Renal pelvis (tissue), 12 donors: ENCODE measurements around the gene EIF2B1. TPM values are rescaled to one million over a fixed set of nuclear protein-coding genes. Genes with fewer than 3 reads are reported as not detected.
A peak's percentile ranks its signal among the peaks of the same experiment; 100 is the strongest.

Experiments used
- DNase-seq: peaks from one replicate; pipeline ENCODE4 v3.0.0-alpha.2; 2013
- long read RNA-seq, 16 experiments: transcript quantifications; one replicate each; lab custom pipeline, GENCODE V29; 2026
- polyA plus RNA-seq, 3 donors: library from polyadenylated mRNA; unstranded; fragments of 120-200 nt; gene quantifications; one replicate each; pipeline ENCODE4 v1.2.1, GENCODE V29; 2013; ENCODE audit not compliant: insufficient read length in 3 of 3

Gene EIF2B1
- polyA plus RNA-seq, result 10 to 100 TPM; 58.9 to 69.1 (median 67.1) TPM
- long read RNA-seq, donor 1, transcript EIF2B1-201 (9 exons, 2,477 nt), result major isoform, 15 of 22 reads
- long read RNA-seq, donor 1, partial matches to known transcripts, result 0 of 22 reads
- long read RNA-seq, donor 1, other reads (novel, unspliced or antisense), result 0 of 22 reads
- long read RNA-seq, donor 2, transcript EIF2B1-204 (5 exons, 1,768 nt), result minor isoform, 5 of 41 reads
- long read RNA-seq, donor 2, transcript EIF2B1-201 (9 exons, 2,477 nt), result major isoform, 20 of 41 reads
- long read RNA-seq, donor 2, partial matches to known transcripts, result 13 of 41 reads
- long read RNA-seq, donor 2, other reads (novel, unspliced or antisense), result 0 of 41 reads
- long read RNA-seq, donor 3, transcript EIF2B1-201 (9 exons, 2,477 nt), result major isoform, 25 of 37 reads
- long read RNA-seq, donor 3, partial matches to known transcripts, result 7 of 37 reads
- long read RNA-seq, donor 3, other reads (novel, unspliced or antisense), result 0 of 37 reads
- long read RNA-seq, donor 4, transcript EIF2B1-201 (9 exons, 2,477 nt), result major isoform, 24 of 43 reads
- long read RNA-seq, donor 4, transcript EIF2B1-202 (4 exons, 622 nt), result minor isoform, 7 of 43 reads
- long read RNA-seq, donor 4, partial matches to known transcripts, result 9 of 43 reads
- long read RNA-seq, donor 4, other reads (novel, unspliced or antisense), result 0 of 43 reads
- long read RNA-seq, donor 5, transcript EIF2B1-201 (9 exons, 2,477 nt), result major isoform, 7 of 16 reads
- long read RNA-seq, donor 5, partial matches to known transcripts, result 7 of 16 reads
- long read RNA-seq, donor 5, other reads (novel, unspliced or antisense), result 0 of 16 reads
- long read RNA-seq, donor 6, transcript EIF2B1-201 (9 exons, 2,477 nt), result major isoform, 19 of 37 reads
- long read RNA-seq, donor 6, transcript EIF2B1-204 (5 exons, 1,768 nt), result minor isoform, 10 of 37 reads
- long read RNA-seq, donor 6, partial matches to known transcripts, result 5 of 37 reads
- long read RNA-seq, donor 6, other reads (novel, unspliced or antisense), result 0 of 37 reads
- long read RNA-seq, donor 7, transcript EIF2B1-201 (9 exons, 2,477 nt), result major isoform, 15 of 25 reads
- long read RNA-seq, donor 7, partial matches to known transcripts, result 7 of 25 reads
- long read RNA-seq, donor 7, other reads (novel, unspliced or antisense), result 0 of 25 reads
- long read RNA-seq, donor 8, transcript EIF2B1-201 (9 exons, 2,477 nt), result major isoform, 7 of 17 reads
- long read RNA-seq, donor 8, partial matches to known transcripts, result 5 of 17 reads
- long read RNA-seq, donor 8, other reads (novel, unspliced or antisense), result 0 of 17 reads
- long read RNA-seq, donor 9, transcript EIF2B1-201 (9 exons, 2,477 nt), result major isoform, 32 of 48 reads
- long read RNA-seq, donor 9, transcript EIF2B1-202 (4 exons, 622 nt), result minor isoform, 5 of 48 reads
- long read RNA-seq, donor 9, partial matches to known transcripts, result 7 of 48 reads
- long read RNA-seq, donor 9, other reads (novel, unspliced or antisense), result 0 of 48 reads
- long read RNA-seq, donor 10, transcript EIF2B1-201 (9 exons, 2,477 nt), result major isoform, 22 of 74 reads
- long read RNA-seq, donor 10, partial matches to known transcripts, result 48 of 74 reads
- long read RNA-seq, donor 10, other reads (novel, unspliced or antisense), result 0 of 74 reads
- long read RNA-seq, donor 11, transcript EIF2B1-201 (9 exons, 2,477 nt), result major isoform, 8 of 16 reads
- long read RNA-seq, donor 11, partial matches to known transcripts, result 5 of 16 reads
- long read RNA-seq, donor 11, other reads (novel, unspliced or antisense), result 0 of 16 reads
- long read RNA-seq, donor 12, transcript EIF2B1-204 (5 exons, 1,768 nt), result minor isoform, 16 of 49 reads
- long read RNA-seq, donor 12, transcript EIF2B1-201 (9 exons, 2,477 nt), result major isoform, 28 of 49 reads
- long read RNA-seq, donor 12, partial matches to known transcripts, result 5 of 49 reads
- long read RNA-seq, donor 12, other reads (novel, unspliced or antisense), result 0 of 49 reads
- long read RNA-seq, donor 13, transcript EIF2B1-201 (9 exons, 2,477 nt), result major isoform, 8 of 12 reads
- long read RNA-seq, donor 13, partial matches to known transcripts, result 0 of 12 reads
- long read RNA-seq, donor 13, other reads (novel, unspliced or antisense), result 0 of 12 reads
- long read RNA-seq, donor 14, result 0 reads
- long read RNA-seq, donor 15, transcript EIF2B1-204 (5 exons, 1,768 nt), result minor isoform, 9 of 73 reads
- long read RNA-seq, donor 15, transcript EIF2B1-201 (9 exons, 2,477 nt), result major isoform, 37 of 73 reads
- long read RNA-seq, donor 15, partial matches to known transcripts, result 25 of 73 reads
- long read RNA-seq, donor 15, other reads (novel, unspliced or antisense), result 0 of 73 reads
- long read RNA-seq, donor 16, transcript EIF2B1-201 (9 exons, 2,477 nt), result major isoform, 32 of 62 reads
- long read RNA-seq, donor 16, transcript EIF2B1-204 (5 exons, 1,768 nt), result minor isoform, 6 of 62 reads
- long read RNA-seq, donor 16, partial matches to known transcripts, result 22 of 62 reads
- long read RNA-seq, donor 16, other reads (novel, unspliced or antisense), result 0 of 62 reads

GRCh38 chr12:123633379-123634141 lies at the start of gene EIF2B1, which contains the start of gene GTF2H3:
Gene EIF2B1 (minus strand): TSS chr12:123633686. CDS start chr12:123633557, 129 bp downstream.
Gene GTF2H3 (plus strand): TSS chr12:123633829. CDS start chr12:123633860, 31 bp downstream.
- peak; percentile 98 for DNase-seq

- no peak for DNase-seq
These were observed 48.1 kb upstream of the EIF2B1 start for GRCh38 chr12:123681605-123682004.

GRCh38 chr12:123678981-123679380 lies 45.5 kb upstream of the EIF2B1 start:
- DNase-seq, result no peak

GRCh38 chr12:123676616-123677320 lies 43.3 kb upstream of the EIF2B1 start:
- DNase-seq, result no peak

DNA sequence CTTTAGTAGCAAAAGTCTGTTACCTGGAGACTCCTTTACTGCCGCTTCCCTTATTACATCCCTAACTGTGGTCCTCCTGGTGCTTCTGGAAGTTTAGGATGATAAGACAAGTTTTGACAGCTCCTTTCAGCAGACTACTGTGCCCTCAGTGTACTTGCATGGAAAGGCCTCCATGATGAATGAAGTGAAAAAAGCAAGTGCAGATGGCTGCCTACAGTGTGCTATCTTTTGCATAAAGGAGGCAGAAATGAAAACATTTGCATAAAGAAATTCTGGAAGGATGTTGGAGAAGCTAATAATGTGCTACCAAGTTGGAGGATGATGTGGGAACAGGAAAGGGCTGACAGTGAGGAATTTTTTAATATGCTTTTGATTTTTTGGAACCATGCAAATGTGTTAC lies 42.0 kb upstream of the EIF2B1 start:
- DNase-seq, result no peak

DNA sequence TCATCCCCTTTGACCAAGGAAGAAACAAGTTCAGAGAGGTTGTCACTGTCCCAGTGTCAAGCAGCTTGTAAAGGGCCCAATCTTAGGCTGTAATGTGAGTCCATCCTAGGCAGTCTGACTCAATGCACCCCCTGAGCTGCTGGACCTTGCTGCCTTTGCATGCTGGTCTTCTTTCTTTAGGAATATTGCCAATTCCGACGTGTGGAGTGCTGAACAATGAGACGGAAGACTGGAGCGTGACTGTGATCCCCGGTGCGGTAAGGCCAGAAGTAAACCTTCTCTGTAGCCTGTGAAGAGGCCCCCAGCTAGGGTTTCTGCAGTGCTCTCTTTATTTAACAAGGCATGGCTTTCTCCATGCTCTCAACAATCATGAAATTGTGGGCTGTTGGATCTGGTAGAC lies 38.4 kb upstream of the EIF2B1 start:
- DNase-seq, result no peak

DNA sequence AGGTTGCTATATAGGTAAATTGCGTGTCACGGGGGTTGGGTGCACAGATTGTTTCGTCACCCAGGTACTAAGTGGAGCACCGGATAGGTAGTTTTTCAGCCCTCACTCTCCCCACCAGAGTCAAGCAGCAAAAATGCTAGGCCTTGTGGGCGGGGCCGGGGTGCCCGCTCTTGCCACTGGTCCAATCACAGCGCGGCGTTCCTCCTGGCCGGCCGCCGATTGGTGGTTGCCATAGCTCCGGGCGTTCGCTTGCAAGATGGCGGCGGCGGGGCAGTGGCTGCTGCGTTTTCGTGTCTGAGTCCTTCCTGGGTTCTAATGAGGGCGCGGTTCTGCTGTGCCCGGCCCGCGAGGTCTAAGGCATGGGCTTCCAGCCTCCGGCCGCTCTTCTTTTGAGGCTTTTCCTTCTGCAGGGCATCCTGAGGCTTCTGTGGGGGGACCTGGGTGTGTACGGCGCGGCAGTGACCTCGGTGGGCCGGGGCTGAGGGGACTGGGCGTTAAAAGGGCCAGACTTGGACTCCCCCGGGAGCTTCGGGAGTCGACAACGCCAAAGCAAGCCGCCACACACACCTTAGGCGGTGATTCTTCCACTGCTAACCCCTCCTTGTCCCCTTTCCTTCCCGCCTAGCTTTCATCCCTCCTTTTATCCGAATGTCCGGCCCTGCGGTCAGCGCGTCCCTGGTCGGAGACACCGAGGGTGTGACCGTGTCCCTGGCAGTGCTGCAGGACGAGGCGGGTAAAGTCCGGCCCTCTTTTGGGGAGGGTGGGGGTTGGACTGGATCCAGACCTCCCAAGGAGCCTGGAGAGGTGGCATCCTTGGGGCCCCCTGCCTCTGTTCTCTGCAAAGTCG lies 37.6 kb upstream of the EIF2B1 start, which contains the start of gene TCTN2:
TCTN2 (plus strand) TSS at position 232 of the 847 bp plus-strand sequence; CDS start at position 360, 128 bp downstream.
- peak; percentile 90 for DNase-seq

DNA sequence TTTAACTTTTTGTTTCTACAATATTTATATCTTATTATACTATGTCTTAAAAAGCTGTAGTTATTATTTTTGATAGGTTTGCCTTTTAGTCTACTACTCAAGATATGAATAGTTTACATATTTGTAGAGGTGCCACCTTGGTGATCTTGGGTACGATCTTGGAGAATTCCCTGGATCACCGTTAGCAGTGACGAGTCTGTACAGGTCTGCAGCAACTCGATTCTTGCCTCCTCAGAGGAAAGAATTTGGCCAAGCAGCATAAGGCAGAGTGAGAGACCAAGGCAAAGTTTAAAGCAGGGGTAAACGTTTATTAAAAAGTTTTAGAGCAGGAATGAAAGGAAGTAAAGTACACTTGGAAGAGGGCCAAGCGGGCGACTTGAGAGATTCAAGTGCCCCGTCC lies 34.3 kb upstream of the EIF2B1 start:
- DNase-seq, result no peak

DNA sequence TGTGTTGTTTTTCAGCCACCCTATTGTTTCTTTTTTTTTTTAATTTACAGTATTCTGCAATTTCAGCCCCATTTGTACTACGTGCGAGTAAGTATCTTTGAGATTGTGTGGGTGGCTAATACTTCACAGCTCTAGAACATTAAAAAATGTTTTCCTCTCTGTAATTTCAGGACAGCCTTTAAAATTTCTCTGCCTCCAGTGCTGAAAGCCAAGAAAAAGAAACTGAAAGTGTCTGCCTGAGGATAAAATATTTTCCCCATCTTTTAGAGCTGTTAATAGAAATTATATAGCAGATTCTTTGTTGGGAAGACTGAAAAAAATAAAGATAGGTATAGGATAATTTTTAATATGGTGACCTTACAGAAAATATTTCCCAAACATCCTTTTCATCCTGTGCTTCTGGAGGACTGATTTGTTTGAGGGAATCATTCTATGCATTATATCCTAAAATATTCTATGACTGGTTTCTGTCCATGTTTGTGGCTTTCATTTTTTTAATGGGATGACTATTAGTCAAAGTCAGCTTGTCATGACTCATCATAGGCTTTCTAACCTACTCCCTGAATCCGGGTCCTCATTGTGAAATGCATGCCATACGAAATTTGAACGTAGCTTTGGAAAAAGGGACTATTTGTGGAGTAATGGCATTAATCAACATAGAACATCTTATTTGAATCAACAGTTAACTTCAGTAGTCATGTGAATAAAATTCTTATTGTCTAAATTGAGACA lies 26.7 kb upstream of the EIF2B1 start:
- no peak for DNase-seq

DNA sequence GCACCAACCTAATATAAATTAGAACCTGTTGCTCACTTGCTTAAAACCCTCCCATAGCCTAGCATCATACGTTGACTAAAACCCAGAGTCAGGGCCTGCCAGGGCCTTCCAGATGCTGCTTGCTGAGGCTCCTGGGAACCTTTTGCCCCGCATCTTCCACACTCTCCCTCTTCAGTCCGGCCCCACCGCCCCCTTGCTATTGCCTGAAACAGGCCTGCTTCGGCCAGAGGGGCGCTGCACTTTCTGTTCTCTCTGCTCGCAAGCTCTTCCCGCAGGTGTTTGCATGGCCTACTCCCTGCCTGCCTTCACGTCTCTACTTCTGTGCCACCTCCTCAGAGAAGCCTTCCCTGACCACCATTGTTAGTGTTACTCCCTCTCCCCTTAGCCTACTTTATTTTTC lies 23.7 kb upstream of the EIF2B1 start:
- DNase-seq, result no peak

DNA sequence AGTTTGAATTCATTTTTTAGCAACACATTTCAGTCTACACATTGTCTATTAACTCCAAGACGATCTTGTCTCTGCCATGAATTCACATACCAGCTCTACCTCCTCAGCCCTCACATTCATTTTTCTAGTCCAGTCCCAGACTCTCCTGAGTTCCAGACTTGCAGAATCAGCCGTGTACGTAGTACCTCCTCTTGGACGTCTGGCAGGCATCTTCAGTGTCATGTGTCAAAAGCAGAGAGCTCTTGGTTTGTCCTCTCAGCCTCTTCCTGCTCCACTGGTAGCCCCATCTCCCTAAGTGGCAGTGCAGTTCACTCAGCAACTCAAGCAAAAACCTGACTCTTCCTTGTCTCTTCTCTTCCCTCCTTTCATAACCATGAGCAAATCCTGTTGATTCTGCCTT lies 22.9 kb upstream of the EIF2B1 start:
- DNase-seq, result no peak

GRCh38 chr12:123655420-123655819 lies 21.9 kb upstream of the EIF2B1 start:
- no peak for DNase-seq

DNA sequence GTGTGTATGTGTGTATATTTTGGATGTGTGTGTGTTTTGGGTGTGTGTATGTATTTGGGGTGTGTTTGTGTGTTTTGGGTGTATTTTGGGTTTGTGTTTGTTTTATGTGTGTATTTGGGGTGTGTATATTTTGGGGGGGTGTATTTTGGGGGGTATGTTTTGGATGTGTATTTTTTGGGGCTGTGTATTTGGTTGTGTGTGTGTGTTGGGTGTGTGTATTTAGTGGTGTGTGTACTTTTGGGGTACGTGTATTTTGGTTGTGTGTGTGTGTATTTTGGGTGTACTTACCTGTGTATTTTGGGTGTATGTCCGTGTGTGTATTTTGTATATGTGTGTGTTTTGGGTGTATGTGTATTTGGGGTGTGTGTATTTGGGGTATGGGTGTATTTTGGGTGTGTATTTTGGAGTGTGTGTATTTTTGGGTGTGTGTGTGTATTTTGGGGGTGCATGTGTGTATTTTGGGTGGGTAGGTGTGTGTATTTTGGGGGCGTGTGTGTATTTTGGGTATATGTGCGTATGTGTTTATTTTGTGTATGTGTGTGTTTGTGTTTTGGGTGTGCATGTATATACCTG lies 20.7 kb upstream of the EIF2B1 start:
- DNase-seq, result no peak

DNA sequence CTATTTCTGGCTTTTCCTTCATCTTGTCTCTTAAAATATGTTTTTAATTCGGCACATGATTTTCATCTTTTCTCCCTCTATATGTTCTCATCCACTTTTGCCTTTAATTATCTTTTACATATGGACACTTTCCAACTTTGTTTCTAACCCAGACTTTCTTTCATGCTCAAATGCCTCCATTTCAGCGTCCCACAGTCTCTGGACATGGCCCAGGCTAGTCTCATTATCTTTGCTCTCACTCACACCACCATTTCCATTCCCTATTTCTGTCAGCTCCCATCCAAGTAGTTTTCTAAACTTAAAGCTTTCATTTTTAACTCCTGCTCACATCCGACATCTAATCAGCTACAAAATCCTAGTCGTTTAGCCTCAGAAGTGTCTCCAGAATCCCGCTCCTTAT lies 14.9 kb upstream of the EIF2B1 start:
- no peak for DNase-seq

DNA sequence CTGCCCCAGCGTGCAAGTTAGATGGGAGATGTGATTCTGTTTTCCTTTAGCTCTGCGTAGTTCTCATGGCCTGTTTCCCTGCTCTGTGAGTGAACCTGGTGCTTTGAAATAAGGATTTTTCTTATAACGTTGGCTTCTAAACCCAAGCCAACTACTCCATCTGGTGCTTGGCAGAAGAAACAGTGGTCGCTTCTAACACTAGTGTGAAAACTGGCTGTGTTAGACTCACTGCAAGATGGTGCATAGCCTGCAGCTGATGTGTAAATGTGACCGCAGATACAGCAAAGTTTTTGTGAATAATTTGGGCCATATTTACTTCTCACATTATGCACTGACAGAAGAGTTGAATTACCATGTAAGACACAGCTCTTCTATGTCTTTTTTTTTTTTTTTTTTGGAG lies 12.4 kb upstream of the EIF2B1 start:
- DNase-seq, result no peak
